SK-N-SH treated with all-trans-retinoic acid at 6 μM for 48 hours (cell line): ENCODE measurements around the gene ASF1A.

Experiments
- ARNTL ChIP-seq: fragments of 450-650 bp; formaldehyde crosslinking; IDR thresholded peaks from 2 replicates; pipeline ENCODE4 v1.5.0; 2020; ENCODE audit warnings: low read depth, mild to moderate bottlenecking, moderate library complexity, borderline replicate concordance
- ESRRG ChIP-seq: fragments of 250-450 bp; sonication (Bioruptor Pico); IDR thresholded peaks from 2 replicates; pipeline ENCODE4 v1.6.1; 2021; ENCODE audit warnings: mild to moderate bottlenecking
- GLIS3 ChIP-seq: fragments of 250-450 bp; sonication (Bioruptor Pico); IDR thresholded peaks from 2 replicates; pipeline ENCODE4 v1.5.0; 2020; ENCODE audit warnings: mild to moderate bottlenecking, moderate library complexity
- PATZ1 ChIP-seq: fragments of 250-450 bp; sonication (Bioruptor Pico); IDR thresholded peaks from 2 replicates; pipeline ENCODE4 v1.8.0; 2020; ENCODE audit warnings: mild to moderate bottlenecking, moderate library complexity, borderline replicate concordance
- PPARA ChIP-seq: fragments of 250-450 bp; sonication (Bioruptor Pico); IDR thresholded peaks from 2 replicates; pipeline ENCODE4 v1.5.0; 2020; ENCODE audit warnings: mild to moderate bottlenecking, borderline replicate concordance
- RARB ChIP-seq: fragments of 250-450 bp; sonication (Bioruptor Pico); IDR thresholded peaks from 2 replicates; pipeline ENCODE4 v1.8.0; 2021; ENCODE audit warnings: mild to moderate bottlenecking, moderate library complexity
- ZC3H10 ChIP-seq: fragments of 250-450 bp; sonication (Bioruptor Pico); IDR thresholded peaks from 2 replicates; pipeline ENCODE4 v1.5.1; 2021; ENCODE audit warnings: mild to moderate bottlenecking, moderate library complexity
- TF ChIP-seq, protein P1 (sequence below): fragments of 250-450 bp; sonication (Bioruptor Pico); IDR thresholded peaks from 2 replicates; pipeline ENCODE4 v1.5.1; 2020; ENCODE audit warnings: low read depth, mild to moderate bottlenecking, moderate library complexity

DNA sequence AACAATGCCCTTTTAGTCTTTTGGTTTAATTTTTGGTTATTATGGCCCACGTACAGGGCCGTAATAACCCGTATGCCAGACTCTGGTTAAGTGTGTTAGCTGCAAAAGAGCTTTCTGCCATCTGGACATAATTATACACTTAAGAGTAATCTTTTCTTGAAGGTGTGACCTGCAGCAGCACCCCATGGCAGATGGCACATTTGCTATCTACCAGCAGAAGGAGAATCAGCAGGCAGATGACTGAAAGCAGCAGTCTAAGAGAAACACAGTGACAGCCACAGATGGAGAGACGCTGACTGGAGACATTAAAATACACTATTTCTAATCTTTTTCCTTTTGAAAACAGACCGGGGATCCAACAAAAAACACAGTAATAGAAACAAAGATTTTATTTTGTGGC, 18.7 kb downstream of the ASF1A start:
- TF ChIP-seq RARB (CRISPR knock-in tag) (no peak), ARNTL (no peak), PPARA (no peak), ZC3H10 (CRISPR knock-in tag) (no peak), ESRRG (CRISPR knock-in tag) (no peak), GLIS3 (CRISPR knock-in tag) (no peak), PATZ1 (CRISPR knock-in tag) (no peak)
- TF ChIP-seq, protein P1, sequence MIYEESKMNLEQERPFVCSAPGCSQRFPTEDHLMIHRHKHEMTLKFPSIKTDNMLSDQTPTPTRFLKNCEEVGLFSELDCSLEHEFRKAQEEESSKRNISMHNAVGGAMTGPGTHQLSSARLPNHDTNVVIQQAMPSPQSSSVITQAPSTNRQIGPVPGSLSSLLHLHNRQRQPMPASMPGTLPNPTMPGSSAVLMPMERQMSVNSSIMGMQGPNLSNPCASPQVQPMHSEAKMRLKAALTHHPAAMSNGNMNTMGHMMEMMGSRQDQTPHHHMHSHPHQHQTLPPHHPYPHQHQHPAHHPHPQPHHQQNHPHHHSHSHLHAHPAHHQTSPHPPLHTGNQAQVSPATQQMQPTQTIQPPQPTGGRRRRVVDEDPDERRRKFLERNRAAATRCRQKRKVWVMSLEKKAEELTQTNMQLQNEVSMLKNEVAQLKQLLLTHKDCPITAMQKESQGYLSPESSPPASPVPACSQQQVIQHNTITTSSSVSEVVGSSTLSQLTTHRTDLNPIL (CRISPR knock-in tag), result no peak
